H1 (cell line): Measurements from ENCODE around the gene KLF13.

ENCODE experiments used
- CHD7 ChIP-seq: fragments of 300-600 bp; sonication (generic); IDR thresholded peaks from 2 replicates; pipeline ENCODE4 v1.7.1; 2012; ENCODE audit warnings: low read length, moderate library complexity, mild to moderate bottlenecking, inconsistent platforms; ENCODE audit not compliant: insufficient replicate concordance
- CTCF ChIP-seq, 3 experiments: IDR thresholded peaks; 1 replicate in 2 of 3; 2 replicates in 1 of 3; pipeline versions ENCODE4 v1.5.1 to v1.6.1; 2011; ENCODE audit warnings: low read length in 3 of 3, mild to moderate bottlenecking in 3 of 3, inconsistent platforms in 2 of 3, low read depth in 1 of 3, moderate library complexity in 1 of 3; ENCODE audit not compliant: insufficient read depth in 1 of 3; ENCODE audit errors: control extremely low read depth in 1 of 3
- EZH2 ChIP-seq: fragments of 200-600 bp; sonication (generic); IDR thresholded peaks from 2 replicates; pipeline ENCODE4 v1.7.1; 2012; ENCODE audit warnings: low read depth, mild to moderate bottlenecking, moderate library complexity, low read length, inconsistent platforms; ENCODE audit not compliant: severe bottlenecking
- POLR2A ChIP-seq, 2 experiments: IDR thresholded peaks; 1 replicate in 1 of 2; 2 replicates in 1 of 2; pipeline ENCODE4 v1.6.1; 2011; ENCODE audit warnings: low read depth in 2 of 2, low read length in 2 of 2, mild to moderate bottlenecking in 2 of 2; ENCODE audit errors: control extremely low read depth in 1 of 2
- RFX5 ChIP-seq: IDR thresholded peaks from 2 replicates; pipeline ENCODE4 v1.6.1; 2011; ENCODE audit warnings: low read depth, low read length, improper control_type of control experiment, borderline replicate concordance
- SIN3A ChIP-seq, 2 experiments: IDR thresholded peaks in 1 of 2; conservative IDR thresholded peaks in 1 of 2; 2 replicates each; pipeline ENCODE4 v1.6.1; 2011 to 2012; ENCODE audit warnings: low read length in 2 of 2, improper control_type of control experiment in 1 of 2, low read depth in 1 of 2, mild to moderate bottlenecking in 1 of 2
- TAF1 ChIP-seq: IDR thresholded peaks from 2 replicates; pipeline ENCODE4 v1.6.1; 2011; ENCODE audit warnings: mild to moderate bottlenecking, low read depth, low read length
- YY1 ChIP-seq: IDR thresholded peaks from 2 replicates; pipeline ENCODE4 v1.6.1; 2011; ENCODE audit warnings: low read depth, mild to moderate bottlenecking, low read length

GRCh38 chr15:31320022-31320421 lies 6.6 kb upstream of the KLF13 start:
- TF ChIP-seq CTCF (IDR thresholded peaks at IDR 0.05; ENCODE audit: control extremely low read depth in 1 of 3, insufficient read depth in 1 of 3, low read depth in 1 of 3, low read length in 3 of 3): no peak
- TF ChIP-seq YY1: no peak
- TF ChIP-seq SIN3A (conservative IDR thresholded peaks at IDR 0.05 in 1 of 2, IDR thresholded peaks at IDR 0.05 in 1 of 2; ENCODE audit: low read depth in 1 of 2, low read length in 2 of 2): no peak
- no peak for TF ChIP-seq RFX5
- TF ChIP-seq POLR2A (IDR thresholded peaks at IDR 0.05; ENCODE audit: control extremely low read depth in 1 of 2, low read depth in 2 of 2, low read length in 2 of 2): no peak
- TF ChIP-seq CHD7: no peak
- no peak for TF ChIP-seq EZH2
- no peak for TF ChIP-seq TAF1
